ENCODE measurements around the gene ATP2C2.
"Not testable (repeated sequence)": the region's sequence is repeated elsewhere in the genome, so short reads cannot be mapped to it uniquely, and the experiment has no call there.

Gene ATP2C2

DNA sequence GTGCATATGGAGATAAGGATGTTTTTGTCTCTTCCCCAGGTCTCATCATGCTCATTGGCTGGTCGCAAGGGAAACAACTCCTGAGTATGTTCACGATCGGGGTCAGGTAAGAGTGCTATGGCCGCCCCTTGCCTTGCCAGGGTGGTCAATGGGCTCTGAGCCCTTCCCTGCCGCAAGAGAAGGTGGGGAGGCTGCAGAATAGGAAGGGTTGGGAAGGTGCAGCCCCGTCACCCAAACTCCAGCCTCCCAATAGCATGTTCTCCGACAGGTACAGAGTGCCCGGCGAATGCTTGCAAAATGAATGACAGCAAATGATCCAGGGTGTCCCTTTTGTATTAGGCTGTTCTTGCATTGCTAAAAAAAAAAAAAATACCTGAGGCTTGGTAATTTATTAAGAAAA is 57.4 kb downstream of the ATP2C2 start:
- no peak for DNase-seq

DNA sequence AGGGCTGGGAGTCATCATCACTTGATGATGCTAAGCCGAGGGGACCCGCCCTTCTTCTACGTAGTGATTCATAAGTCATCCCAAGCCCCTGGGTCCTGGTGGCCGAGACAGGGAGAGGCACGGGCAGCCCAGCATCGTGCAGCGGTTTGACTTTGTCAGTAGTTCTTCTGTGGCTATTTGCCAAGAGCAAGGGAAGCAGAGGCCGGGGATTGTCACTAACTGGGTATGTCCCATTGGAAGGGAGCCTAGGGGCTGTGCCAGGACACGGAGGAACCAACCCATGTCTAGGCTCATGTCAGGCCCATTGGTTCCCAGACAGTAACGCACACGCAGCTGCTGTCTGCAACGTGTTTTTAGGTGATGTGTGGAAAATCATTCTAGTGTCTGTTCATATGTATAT is 58.5 kb downstream of the ATP2C2 start:
- no peak for DNase-seq

DNA sequence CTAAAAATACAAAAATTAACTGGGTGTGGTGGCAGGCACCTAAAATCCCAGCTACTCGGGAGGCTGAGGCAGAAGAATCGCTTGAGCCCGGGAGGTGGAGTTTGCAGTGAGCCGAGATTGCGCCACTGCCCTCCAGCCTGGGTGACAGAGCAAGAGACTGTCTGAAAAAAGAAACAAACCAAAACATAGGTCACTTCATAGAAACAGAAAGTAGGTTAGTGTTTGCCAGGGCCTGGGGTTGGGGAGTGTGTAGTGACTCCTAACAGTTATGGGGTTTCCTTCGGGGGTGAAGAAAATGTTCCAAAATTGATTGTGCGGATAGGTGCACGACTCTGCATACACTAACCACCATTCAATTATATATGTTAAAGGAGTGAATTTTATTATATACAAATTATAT is 59.2 kb downstream of the ATP2C2 start:
- no peak for DNase-seq

DNA sequence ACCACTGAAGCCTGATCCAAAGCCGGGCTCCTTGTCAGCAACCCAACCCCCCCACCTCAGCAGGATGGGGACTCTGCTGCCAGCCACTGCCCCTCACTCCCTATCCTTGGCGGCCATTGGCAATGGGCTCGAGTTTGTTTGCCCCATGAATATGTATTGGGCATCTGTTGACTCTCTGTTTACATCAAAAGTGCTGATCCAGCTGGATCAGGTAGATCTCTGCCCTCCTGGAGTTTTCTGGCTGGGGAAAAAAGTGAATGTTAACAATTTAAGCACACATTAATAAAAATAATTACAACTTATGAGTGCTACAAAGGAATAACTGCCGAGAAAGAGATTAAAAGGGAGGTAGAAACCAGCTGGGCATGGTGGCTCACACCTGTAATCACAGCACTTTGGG is 62.5 kb downstream of the ATP2C2 start:
- no peak for DNase-seq

DNA sequence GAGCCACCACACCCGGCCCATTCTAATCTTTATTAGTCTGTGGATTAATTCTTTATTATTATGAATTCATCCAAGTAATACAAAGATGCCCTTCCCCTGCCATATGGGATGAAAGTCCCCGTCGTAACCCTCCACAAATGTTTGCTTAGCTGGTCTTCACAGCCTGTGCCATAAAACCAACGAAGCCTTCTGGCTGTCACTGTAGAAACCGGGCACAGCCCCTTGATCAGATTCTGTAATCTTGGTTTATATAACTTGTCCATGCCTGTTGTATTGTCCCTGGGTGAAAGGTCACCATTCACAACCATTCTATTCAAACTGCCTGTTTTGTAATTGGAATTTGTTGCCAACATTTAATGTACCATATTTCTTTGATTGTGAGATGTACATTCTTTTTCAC is 66.5 kb downstream of the ATP2C2 start:
- no peak for DNase-seq

DNA sequence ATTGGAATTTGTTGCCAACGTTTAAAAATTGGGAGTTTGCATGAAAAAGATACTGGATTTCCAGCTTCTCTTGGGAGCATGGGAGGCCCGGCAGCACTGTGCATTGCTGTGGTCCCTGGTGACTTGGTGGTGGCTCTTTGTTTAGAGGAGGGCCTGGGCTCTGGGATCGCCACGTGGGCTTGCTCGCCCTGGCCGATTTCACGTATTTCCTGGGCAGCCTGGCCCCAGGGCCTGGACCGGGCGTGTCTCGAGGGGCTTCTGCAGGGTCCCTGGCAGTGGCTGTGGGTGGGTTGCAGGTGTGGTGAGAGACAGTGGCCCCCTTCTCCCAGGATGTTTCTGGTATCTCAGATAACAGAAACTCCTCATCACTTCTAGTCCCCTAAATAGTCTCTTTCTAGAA is 67.9 kb downstream of the ATP2C2 start:
- no peak for DNase-seq

DNA sequence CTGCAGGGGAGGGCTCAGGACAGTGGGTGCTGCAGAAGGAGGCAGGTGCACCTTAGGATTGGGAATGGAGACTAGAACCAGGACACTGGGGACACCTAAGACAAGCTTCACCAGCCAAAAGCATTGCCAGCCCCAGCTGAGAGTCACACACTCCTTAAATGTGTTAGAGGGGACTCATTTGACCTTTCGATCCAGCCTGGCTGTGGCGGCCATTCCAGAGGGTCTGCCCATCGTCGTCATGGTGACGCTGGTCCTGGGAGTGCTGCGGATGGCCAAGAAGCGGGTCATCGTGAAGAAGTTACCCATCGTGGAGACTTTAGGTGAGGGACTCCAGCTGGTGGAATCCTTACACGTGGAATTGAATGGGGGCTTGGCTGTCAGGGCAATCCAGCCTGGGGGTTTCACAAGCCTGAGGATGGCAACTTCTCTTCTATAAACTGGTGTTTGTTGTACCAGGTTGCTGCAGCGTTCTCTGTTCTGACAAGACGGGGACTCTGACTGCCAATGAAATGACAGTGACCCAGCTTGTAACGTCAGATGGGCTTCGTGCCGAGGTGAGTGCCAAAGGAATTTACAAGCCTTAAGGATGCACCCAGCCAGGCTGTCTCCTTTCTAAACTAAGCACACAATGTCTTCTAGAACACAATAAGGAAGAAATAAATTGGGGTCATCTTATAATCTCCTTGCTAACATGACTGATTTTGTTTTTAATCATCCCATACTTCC is 70.8 kb downstream of the ATP2C2 start:
- DNase-seq, result no peak

DNA sequence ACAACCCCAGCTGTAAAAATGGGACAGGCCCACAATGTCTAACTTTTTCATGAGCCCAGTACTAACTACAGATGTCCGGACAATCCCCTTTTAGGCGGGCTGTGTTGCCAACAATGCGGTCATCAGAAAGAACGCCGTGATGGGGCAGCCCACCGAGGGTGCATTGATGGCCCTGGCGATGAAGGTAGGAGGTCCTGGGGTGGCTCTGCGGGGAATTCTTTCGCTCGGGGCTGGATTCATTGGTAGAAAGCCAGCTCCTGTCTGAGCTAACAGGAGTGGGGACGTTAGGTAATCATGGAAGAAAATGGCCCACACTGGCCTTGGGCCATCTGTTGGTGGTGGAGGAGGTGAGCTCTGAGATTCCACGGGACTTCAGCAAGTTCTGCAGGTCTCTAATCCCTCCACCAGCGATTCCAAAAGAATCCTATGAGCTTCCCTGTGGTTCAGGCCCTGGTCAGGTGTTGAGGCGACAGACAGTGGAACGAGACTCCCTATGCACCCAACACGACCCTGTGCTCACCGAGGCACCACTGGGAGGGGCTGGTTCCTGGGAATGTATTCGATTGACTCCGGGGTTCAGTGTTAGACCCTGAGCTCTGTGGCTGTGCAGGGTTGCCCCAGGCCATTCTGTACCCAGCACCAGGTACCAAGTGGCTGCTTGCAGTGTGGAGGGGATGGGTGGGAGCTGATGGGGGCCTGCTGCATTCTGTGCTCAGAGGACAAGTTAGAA is 74.2 kb downstream of the ATP2C2 start:
- no peak for DNase-seq

DNA sequence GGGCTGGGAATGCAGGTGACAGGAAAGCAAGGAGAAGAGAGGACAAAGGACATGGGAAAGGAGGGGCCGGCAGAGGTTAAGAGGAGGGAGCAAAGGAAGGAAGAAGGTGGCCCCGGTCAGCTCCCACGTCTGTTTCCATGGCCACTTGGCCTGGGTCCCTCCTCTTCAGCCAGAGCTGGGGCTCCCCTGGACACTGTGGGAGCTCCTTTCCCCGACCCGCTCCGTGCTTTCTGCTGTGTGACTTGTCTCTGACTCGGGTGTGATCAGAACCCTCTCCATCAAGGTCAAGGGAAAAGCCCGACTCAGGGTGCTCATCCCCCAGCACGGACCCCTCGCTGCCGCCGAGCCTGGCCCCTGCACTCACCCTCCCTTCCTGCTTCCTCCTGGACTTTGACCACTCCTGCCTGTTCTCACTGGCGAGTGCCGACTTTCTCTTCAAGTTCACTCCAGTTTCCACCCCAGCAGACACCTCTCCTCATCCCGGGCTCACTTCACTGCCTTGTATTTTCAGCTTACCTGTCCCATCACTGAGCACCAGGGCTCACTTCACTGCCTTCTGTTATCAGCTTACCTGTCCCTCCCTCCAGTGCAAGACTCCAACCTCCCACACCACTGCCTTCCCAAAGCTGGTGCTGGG is 74.9 kb downstream of the ATP2C2 start:
- DNase-seq, result no peak

DNA sequence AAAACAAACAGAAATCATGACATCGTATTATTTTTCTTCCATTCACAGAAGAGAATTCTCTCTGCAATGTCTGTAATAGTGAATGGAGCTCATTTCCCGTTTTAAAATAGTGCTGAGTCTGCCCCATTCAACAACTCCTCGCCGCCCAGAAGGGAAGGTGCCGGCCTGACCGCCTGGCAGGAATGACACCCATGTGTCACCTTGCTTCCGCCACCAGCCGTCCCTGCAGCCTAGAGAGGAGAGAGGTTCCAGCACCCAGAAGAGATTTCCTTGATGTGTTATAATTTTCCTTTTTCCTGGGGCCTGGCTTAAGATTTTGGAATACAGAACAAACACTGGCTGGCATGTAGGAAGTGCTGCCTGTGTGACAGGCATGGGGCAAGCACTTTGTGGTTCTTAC is 76.1 kb downstream of the ATP2C2 start:
- no peak for DNase-seq

DNA sequence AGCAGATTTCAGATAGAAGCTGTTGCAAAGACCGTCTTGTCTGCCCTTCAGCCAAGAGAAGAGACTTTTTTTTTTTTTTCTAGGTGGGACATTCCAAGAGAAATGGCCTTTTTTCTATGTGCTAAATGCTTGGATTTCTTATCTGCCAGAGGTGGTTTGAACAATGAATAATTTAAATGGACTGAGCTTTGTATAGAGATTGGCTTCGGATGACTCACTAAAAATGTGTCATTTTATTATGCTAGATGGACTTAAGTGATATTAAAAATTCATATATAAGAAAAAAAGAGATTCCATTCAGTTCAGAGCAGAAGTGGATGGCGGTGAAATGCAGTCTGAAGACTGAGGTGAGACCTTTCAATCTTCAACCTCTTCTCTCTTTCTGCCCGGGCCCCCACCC is 77.7 kb downstream of the ATP2C2 start:
- no peak for DNase-seq

DNA sequence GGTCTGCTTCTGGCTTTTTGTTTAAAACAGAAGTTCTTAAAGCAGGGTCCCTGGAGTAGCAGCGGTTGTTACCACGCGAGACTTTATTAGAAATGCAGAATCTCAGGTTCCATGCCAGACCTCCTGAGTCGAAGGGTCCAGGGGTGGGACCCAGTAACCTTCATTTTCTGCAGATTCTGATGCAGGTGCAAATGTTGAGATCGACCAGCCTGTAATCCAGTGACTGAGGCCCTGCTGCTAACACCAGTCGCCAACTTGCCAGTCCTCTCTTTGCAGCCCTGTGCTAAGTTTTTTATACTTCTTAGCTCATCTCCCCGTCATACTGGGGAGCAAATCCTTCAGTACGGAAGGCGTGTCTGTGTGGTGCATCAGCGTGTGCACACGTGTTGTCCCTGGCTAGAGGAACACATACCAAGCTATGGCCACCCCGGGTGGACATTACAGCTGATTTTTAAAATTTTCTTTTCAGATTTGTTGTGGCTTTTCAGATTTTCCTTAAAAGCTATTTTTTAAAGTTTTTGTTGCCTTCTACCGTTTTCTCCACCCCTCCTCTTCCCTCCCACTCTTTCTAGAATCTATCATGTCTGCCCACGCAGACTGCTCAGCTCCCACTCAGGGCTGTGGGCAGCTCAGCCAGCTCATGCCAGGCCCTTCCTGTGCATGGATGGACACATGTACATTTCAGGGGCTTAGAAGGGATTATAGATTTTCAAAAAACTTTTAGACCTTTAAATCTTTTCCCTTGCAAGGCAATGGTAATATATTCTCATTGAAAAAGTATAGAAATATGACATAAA is 78.5 kb downstream of the ATP2C2 start:
- DNase-seq, result no peak

DNA sequence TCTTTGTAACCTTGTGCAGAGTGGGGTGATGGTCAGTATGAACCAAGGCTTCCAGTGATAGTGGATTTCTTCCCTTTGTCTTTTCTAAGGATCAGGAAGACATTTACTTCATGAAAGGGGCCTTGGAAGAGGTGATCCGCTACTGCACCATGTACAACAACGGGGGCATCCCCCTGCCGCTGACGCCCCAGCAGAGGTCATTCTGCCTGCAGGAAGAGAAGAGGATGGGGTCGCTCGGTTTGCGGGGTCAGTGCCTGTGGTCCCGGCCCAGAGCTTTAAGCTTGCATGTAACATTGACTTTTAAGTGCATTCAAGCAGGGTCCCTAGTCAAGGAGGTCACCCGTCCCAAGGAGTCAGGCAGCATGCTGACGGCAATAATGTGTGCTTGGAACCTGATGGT is 80.1 kb downstream of the ATP2C2 start:
- no peak for DNase-seq

DNA sequence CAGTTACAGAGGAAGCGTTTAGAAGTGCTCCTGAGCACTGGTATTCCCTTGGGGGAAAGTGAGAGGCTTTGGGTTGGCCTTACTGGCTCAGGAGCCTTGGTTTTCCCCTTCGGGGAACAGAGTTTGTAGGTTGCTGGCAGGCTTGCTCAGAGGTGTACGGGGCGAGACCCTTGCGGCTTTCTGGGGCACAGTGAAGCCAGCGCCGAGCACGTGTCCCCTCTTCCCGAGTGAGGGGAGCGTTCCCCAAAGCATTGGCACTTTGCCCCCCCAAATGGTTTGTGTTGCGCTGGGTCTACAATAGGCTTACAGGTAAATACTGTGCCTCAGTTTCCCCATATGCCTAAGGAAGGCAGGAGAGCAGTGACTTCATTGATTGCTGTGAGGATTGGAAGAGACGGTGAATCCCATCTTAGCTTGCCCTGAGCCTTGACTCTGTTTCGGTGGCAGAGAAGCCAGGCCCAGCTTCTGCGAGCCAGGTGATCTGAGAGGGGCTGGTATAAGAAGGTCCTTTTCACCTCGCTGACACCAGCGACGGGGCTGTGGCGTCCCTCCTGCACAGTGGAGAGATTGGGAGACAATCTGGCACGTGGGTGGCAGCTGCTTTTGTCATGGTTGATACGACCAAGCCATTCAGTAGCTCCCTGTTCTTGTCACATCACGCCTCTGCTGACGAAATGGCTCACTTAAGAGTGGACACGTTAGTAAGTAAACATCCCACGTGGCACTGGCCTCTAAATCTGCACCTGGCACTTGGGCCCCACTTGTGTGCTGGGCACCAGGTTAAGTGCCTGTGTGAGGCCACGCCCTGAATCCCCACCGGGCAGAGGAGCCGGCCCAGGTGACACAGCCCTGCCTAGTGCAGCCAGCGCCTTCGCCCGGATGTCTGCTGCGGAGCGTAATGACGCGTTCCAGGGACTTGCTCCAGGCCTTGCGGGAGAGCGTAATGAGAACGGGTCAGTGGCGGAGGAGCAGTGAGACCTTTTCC is 81.1 kb downstream of the ATP2C2 start:
- DNase-seq, result no peak

DNA sequence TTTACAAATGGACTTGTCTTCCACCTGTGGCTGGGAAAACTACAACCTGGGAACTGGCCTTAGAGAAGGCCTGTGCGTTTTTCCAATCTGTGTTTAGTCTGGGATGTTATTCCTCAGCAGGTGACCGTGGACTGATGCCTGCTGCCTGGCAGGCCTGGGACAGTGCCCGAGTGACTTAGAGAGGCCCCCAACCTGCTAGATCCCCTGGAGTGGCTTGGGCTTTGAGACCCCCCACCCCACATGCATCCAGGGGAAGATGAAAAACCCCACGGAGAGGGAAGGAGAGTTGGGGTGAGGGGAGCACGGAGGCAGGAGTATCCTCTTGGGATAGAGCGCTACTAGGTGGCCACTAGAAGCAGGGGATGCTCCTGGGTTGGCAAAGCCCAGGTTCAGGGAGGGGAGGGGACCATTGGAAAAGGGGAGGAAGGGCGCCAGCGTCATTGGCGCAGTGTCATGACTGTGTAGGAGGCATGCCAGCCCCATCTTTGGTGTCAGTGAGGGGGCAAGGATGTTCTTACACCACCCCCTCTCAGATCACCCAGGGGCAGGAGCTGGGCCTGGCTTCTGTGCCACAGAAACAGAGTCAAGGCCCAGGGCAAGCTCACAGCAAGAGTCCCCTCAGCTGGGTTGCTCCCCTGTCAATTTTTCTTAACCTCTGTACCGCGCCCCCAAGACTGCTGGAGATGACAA is 82.0 kb downstream of the ATP2C2 start:
- no peak for DNase-seq

DNA sequence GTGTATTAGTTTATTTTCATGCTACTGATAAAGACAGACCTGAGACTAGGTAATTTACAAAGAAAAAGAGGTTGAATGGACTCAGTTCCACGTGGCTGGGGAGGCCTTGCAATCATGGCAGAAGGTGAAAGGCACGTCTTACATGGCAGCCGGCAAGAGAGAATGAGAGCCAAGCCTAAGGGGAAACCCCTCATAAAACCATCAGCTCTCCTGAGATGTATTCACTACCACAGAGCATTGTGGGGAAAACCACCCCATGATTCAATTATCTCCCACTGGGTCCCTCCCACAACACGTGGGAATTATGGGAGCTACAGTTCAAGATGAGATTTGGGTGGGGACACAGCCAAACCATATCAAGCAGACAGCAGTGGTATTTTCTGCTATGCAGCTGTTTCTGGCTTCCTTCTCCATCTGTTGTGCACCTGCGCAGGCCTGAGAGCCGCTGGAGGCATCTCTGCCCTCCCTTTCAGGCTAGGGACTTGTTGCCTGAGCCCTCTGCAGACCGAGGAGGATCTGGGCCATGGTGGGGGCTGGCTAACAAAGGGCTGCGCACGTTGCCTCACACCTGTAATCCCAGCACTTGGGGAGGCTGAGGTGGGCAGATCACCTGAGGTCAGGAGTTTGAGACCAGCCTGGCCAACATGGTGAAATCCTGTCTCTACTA is 82.8 kb downstream of the ATP2C2 start:
- DNase-seq, result not testable (repeated sequence)

DNA sequence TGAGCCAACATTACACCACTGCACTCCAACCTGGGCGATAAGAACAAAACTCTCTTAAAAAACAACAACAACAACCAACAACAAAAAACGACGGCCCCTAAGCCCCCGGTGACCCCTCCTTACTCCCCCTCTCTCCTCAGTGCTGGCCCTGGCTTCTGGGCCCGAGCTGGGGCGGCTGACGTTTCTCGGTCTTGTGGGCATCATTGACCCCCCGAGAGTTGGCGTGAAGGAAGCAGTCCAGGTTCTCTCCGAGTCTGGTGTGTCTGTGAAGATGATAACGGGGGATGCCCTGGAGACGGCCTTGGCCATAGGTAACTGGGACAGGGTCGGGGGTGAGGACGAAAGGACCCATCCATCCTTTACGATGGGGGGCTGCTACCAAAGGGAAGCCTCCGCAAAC is 83.4 kb downstream of the ATP2C2 start:
- DNase-seq, result no peak

DNA sequence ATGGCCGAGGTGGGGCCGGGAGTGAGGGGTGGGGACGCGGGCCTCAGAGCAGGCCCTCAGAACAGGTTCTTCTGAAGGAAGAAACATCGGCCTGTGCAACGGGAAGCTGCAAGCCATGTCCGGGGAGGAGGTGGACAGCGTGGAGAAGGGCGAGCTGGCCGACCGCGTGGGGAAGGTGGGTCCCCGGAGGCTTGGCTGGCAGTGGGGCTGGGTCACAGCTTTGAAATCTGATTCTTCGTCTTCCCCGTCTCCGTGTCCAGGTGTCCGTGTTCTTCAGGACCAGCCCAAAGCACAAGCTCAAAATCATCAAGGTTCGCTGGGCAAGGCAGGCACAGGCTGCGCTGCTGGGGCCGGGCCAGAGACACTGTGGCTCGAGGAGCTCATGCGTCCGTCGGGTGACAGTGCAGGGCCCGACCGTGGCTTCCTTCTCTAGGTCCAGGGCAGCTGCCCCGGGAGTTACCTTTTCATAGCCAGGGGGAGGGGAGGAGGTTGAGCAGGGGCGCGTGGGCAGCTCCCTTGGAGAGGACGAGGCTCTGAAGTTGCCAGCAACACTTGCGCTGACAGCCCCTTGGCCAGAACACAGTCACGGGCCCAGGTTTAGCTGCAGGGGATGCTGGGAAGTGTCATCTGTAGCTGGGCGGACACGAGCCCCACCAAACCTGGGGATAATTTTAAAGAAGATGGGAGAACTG is 84.9 kb downstream of the ATP2C2 start:
- DNase-seq, result no peak

DNA sequence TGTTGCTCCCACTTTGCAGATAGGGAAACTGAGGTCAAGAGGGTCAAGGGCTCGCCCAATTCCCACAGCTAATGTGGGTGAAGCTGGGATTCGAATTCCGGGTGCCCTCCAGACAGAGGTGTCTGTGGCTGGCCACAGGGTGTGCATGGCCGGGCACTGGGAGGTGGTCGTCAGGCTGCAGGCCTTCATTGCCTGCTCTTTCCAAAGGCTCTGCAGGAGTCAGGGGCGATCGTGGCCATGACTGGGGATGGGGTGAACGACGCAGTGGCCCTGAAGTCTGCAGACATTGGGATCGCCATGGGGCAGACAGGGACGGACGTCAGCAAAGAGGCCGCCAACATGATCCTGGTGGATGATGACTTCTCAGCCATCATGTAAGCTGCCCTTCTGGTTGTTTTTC is 86.3 kb downstream of the ATP2C2 start:
- no peak for DNase-seq

DNA sequence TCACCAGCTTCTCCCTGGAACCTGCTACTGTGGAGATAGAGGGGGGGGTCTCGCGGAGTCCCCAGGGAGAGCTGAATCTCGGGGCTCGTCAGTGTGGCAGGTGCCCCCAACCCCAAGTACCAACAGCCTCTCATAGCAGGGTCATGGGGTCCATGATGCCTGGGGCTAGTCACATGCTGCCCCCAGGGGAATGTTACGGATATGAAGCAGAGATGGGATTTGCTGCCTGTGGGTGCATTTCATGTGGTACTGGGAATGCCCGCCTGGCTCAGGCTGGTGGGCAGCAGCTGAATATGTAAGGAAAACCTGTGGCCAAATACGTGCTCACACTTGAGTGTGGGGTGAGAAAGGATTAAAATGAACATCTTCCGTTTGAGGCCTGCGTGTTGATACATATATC is 86.7 kb downstream of the ATP2C2 start:
- no peak for DNase-seq

Data from fibroblast of skin of right quadriceps (primary cell).